CD4-positive, alpha-beta memory T cell (primary cell): ENCODE measurements around the gene MOSPD2. TPM values are rescaled to one million over a fixed set of nuclear protein-coding genes. Genes with fewer than 3 reads are reported as not detected.

Source experiments
- CTCF ChIA-PET: fragments of 350-600 bp; sonication (Branson Sonifier 250); formaldehyde crosslinking; loops from one replicate; lab custom pipeline; 2021; ENCODE audit warnings: inconsistent platforms; ENCODE audit not compliant: partially characterized antibody; lab: Charles Lee
- POLR2A ChIA-PET: fragments of 350-600 bp; sonication (Branson Sonifier 250); formaldehyde crosslinking; loops from one replicate; lab custom pipeline; 2021; ENCODE audit not compliant: partially characterized antibody; lab: Charles Lee
- DNase-seq, 5 donors: peaks; one replicate each; pipeline versions ENCODE4 v3.0.0 to v3.0.0-alpha.2; 2020 to 2022; ENCODE audit warnings: mixed read lengths in 1 of 5
- H3K27ac ChIP-seq: one replicate; pipeline ENCODE4 v1.7.0; 2013; ENCODE audit warnings: low read depth, low read length
- H3K27me3 ChIP-seq: 2 replicates; pipeline ENCODE4 v1.7.0; 2013; ENCODE audit warnings: mild to moderate bottlenecking, low read length, moderate library complexity; ENCODE audit not compliant: insufficient read depth
- H3K36me3 ChIP-seq: 2 replicates; pipeline ENCODE4 v1.7.0; 2013; ENCODE audit warnings: mild to moderate bottlenecking, low read length, moderate library complexity; ENCODE audit not compliant: insufficient read depth
- H3K4me1 ChIP-seq: 2 replicates; pipeline ENCODE4 v1.7.0; 2013; ENCODE audit warnings: mild to moderate bottlenecking, low read length, moderate library complexity; ENCODE audit not compliant: insufficient read depth
- H3K4me3 ChIP-seq, 2 donors: one replicate each; pipeline ENCODE4 v1.7.0; 2013; ENCODE audit warnings: low read length in 2 of 2, mild to moderate bottlenecking in 1 of 2
- H3K9me3 ChIP-seq, 2 donors: one replicate each; pipeline ENCODE4 v1.7.0; 2013; ENCODE audit warnings: low read length in 2 of 2, control low read depth in 1 of 2; ENCODE audit not compliant: control insufficient read depth in 1 of 2
- H3K27ac Mint-ChIP-seq, 7 donors: one replicate each; pipeline ENCODE4 v1.8.0; 2020 to 2021; ENCODE audit warnings: mixed read lengths in 7 of 7, mild to moderate bottlenecking in 6 of 7, inconsistent platforms in 3 of 7, moderate library complexity in 3 of 7
- H3K27me3 Mint-ChIP-seq, 2 donors: one replicate each; pipeline ENCODE4 v1.8.0; 2020 to 2021; ENCODE audit warnings: mixed read lengths in 2 of 2
- H3K36me3 Mint-ChIP-seq, 2 donors: one replicate each; pipeline ENCODE4 v1.8.0; 2020 to 2021; ENCODE audit warnings: mixed read lengths in 2 of 2, inconsistent platforms in 1 of 2, mild to moderate bottlenecking in 1 of 2
- H3K4me1 Mint-ChIP-seq, 4 donors: one replicate each; pipeline ENCODE4 v1.8.0; 2020 to 2021; ENCODE audit warnings: mixed read lengths in 4 of 4, mild to moderate bottlenecking in 1 of 4
- H3K4me3 Mint-ChIP-seq, 8 donors: one replicate each; pipeline ENCODE4 v1.8.0; 2020 to 2021; ENCODE audit warnings: mixed read lengths in 8 of 8, mild to moderate bottlenecking in 7 of 8, moderate library complexity in 6 of 8, inconsistent platforms in 3 of 8
- H3K9me3 Mint-ChIP-seq, 8 donors: one replicate each; pipeline ENCODE4 v1.8.0; 2020 to 2021; ENCODE audit warnings: mixed read lengths in 8 of 8, mild to moderate bottlenecking in 5 of 8, inconsistent platforms in 3 of 8, moderate library complexity in 1 of 8
- intact Hi-C: fragments of 100-400 bp; cut with micrococcal nuclease; formaldehyde crosslinking; loops from one replicate; pipeline ENCODE4 v1.15.1; 2023
- polyA plus RNA-seq, 2 donors: library from polyadenylated mRNA; unstranded; fragments of 300-500 nt; fragmentation: Illumina TruSeq; gene quantifications; one replicate each; pipeline ENCODE4 v1.2.3, GENCODE V29; 2021
- total RNA-seq, 2 experiments: library from RNA; stranded (reverse); gene quantifications; one replicate each; pipeline ENCODE4 v1.2.3, GENCODE V29; 2021

The MOSPD2 gene
- total and polyA plus RNA-seq, 4 experiments from 2014 or later: 7.4 to 15.2 (median 12.5) TPM

- Mint-ChIP-seq H3K27me3 (no peaks in the 10 kb centered on the region), H3K4me3 (no peak overlapping the region), H3K27ac (no peak overlapping the region), H3K9me3 (peaks cover 0 to 20% (median 10%) of the 10 kb centered on the region in 8 donors), H3K4me1 (no peaks in the 10 kb centered on the region), H3K36me3 (peaks cover 27 to 28% of the 10 kb centered on the region in 2 donors)
- Histone ChIP-seq H3K9me3 (no peaks in the 10 kb centered on the region), H3K4me1 (no peaks in the 10 kb centered on the region), H3K4me3 (no peak overlapping the region), H3K27ac (no peak overlapping the region), H3K36me3 (no peaks in the 10 kb centered on the region), H3K27me3 (no peaks in the 10 kb centered on the region)
- intact Hi-C loops: no loop called here
- CTCF ChIA-PET: no interaction called here
- POLR2A ChIA-PET: no interaction called here
- no peak for DNase-seq
Observed at GRCh38 chrX:14902537-14902936, 29.3 kb downstream of the MOSPD2 start.

- H3K27me3 ChIP-seq: no peaks in the 10 kb centered on the region
- H3K4me3 Mint-ChIP-seq: no peak overlapping the region
- intact Hi-C loops: no loop called here
- CTCF ChIA-PET: no interaction called here
- no peaks in the 10 kb centered on the region for H3K4me1 ChIP-seq
- H3K4me1 Mint-ChIP-seq: no peaks in the 10 kb centered on the region
- no peaks in the 10 kb centered on the region for H3K27me3 Mint-ChIP-seq
- peaks cover 22 to 28% of the 10 kb centered on the region in 2 donors for H3K36me3 Mint-ChIP-seq
- peaks cover 0 to 20% (median 10%) of the 10 kb centered on the region in 8 donors for H3K9me3 Mint-ChIP-seq
- POLR2A ChIA-PET: no interaction called here
- H3K36me3 ChIP-seq: no peaks in the 10 kb centered on the region
- no peak overlapping the region for H3K27ac Mint-ChIP-seq
- no peak overlapping the region for H3K4me3 ChIP-seq
- DNase-seq: no peak
- H3K9me3 ChIP-seq: no peaks in the 10 kb centered on the region
- no peak overlapping the region for H3K27ac ChIP-seq
Observed at GRCh38 chrX:14903891-14904290, 30.7 kb downstream of the MOSPD2 start.

- intact Hi-C loops: no loop called here
- ChIA-PET CTCF (no interaction called here), POLR2A (no interaction called here)
- H3K4me3 Mint-ChIP-seq: no peak overlapping the region
- Histone ChIP-seq H3K27me3 (no peaks in the 10 kb centered on the region), H3K27ac (no peak overlapping the region), H3K9me3 (no peaks in the 10 kb centered on the region), H3K36me3 (no peaks in the 10 kb centered on the region), H3K4me3 (no peak overlapping the region), H3K4me1 (no peaks in the 10 kb centered on the region)
- no peak for DNase-seq
- no peaks in the 10 kb centered on the region for H3K9me3 Mint-ChIP-seq
- peak overlapping the region in 2 of 7 donors; percentile 35 to 81 for H3K27ac Mint-ChIP-seq
- peaks cover 18 to 48% of the 10 kb centered on the region in 2 donors for H3K36me3 Mint-ChIP-seq
- no peaks in the 10 kb centered on the region for H3K4me1 Mint-ChIP-seq
- H3K27me3 Mint-ChIP-seq: no peaks in the 10 kb centered on the region
Observed at GRCh38 chrX:14913241-14913640, 40.0 kb downstream of the MOSPD2 start.

GRCh38 chrX:14915596-14915995 is 42.4 kb downstream of the MOSPD2 start:
- CTCF ChIA-PET: no interaction called here
- Mint-ChIP-seq H3K4me3 (no peak overlapping the region), H3K27ac (no peak overlapping the region), H3K9me3 (no peaks in the 10 kb centered on the region), H3K27me3 (no peaks in the 10 kb centered on the region), H3K4me1 (no peaks in the 10 kb centered on the region), H3K36me3 (peaks cover 18 to 56% of the 10 kb centered on the region in 2 donors)
- Histone ChIP-seq H3K36me3 (no peaks in the 10 kb centered on the region), H3K4me3 (no peak overlapping the region), H3K27me3 (no peaks in the 10 kb centered on the region), H3K27ac (no peak overlapping the region), H3K9me3 (no peaks in the 10 kb centered on the region), H3K4me1 (no peaks in the 10 kb centered on the region)
- POLR2A ChIA-PET: no interaction called here
- DNase-seq: no peak
- intact Hi-C loops: no loop called here

- Mint-ChIP-seq H3K4me1 (no peaks in the 10 kb centered on the region), H3K27ac (no peak overlapping the region), H3K9me3 (no peaks in the 10 kb centered on the region), H3K27me3 (no peaks in the 10 kb centered on the region), H3K4me3 (no peak overlapping the region), H3K36me3 (peaks cover 18 to 51% of the 10 kb centered on the region in 2 donors)
- no peaks in the 10 kb centered on the region for H3K9me3 ChIP-seq
- no peaks in the 10 kb centered on the region for H3K27me3 ChIP-seq
- ChIA-PET POLR2A (no interaction called here), CTCF (no interaction called here)
- H3K27ac ChIP-seq: no peak overlapping the region
- H3K4me1 ChIP-seq: no peaks in the 10 kb centered on the region
- no peak for DNase-seq
- no peak overlapping the region for H3K4me3 ChIP-seq
- intact Hi-C loops: no loop called here
- H3K36me3 ChIP-seq: no peaks in the 10 kb centered on the region
Observed at GRCh38 chrX:14916017-14916674, 42.9 kb downstream of the MOSPD2 start.

GRCh38 chrX:14919407-14919806 is 46.2 kb downstream of the MOSPD2 start:
- no peaks in the 10 kb centered on the region for H3K9me3 ChIP-seq
- H3K27ac ChIP-seq: no peak overlapping the region
- peaks cover 17 to 35% of the 10 kb centered on the region in 2 donors for H3K36me3 Mint-ChIP-seq
- no peak for DNase-seq
- intact Hi-C loops: no loop called here
- CTCF ChIA-PET: interaction anchor here (0.5 kb wide), 1 partner anchor 14 kb away, joined by 3 read pairs; no protein-coding TSS in a partner anchor
- no peak overlapping the region for H3K4me3 ChIP-seq
- no peaks in the 10 kb centered on the region for H3K9me3 Mint-ChIP-seq
- H3K27me3 Mint-ChIP-seq: no peaks in the 10 kb centered on the region
- no peaks in the 10 kb centered on the region for H3K4me1 Mint-ChIP-seq
- no peak overlapping the region for H3K4me3 Mint-ChIP-seq
- H3K4me1 ChIP-seq: no peaks in the 10 kb centered on the region
- POLR2A ChIA-PET: no interaction called here
- H3K27ac Mint-ChIP-seq: no peak overlapping the region
- H3K36me3 ChIP-seq: no peaks in the 10 kb centered on the region
- no peaks in the 10 kb centered on the region for H3K27me3 ChIP-seq

- no peaks in the 10 kb centered on the region for H3K4me1 ChIP-seq
- ChIA-PET CTCF (interaction anchor here (0.5 kb wide), 1 partner anchor 13 kb away, joined by 3 read pairs; no protein-coding TSS in a partner anchor), POLR2A (no interaction called here)
- no peaks in the 10 kb centered on the region for H3K27me3 ChIP-seq
- H3K27ac ChIP-seq: no peak overlapping the region
- Mint-ChIP-seq H3K9me3 (no peaks in the 10 kb centered on the region), H3K27ac (no peak overlapping the region), H3K4me3 (no peak overlapping the region), H3K27me3 (no peaks in the 10 kb centered on the region), H3K36me3 (peaks cover 17 to 32% of the 10 kb centered on the region in 2 donors), H3K4me1 (no peaks in the 10 kb centered on the region)
- intact Hi-C loops: no loop called here
- DNase-seq: no peak
- H3K9me3 ChIP-seq: no peaks in the 10 kb centered on the region
- H3K36me3 ChIP-seq: no peaks in the 10 kb centered on the region
- no peak overlapping the region for H3K4me3 ChIP-seq
Observed at GRCh38 chrX:14920196-14920595, 47.0 kb downstream of the MOSPD2 start.
